GM12801 (cell line): ENCODE results near the gene SCD.

ENCODE experiments used
- TF ChIP-seq, protein P1 (sequence below): IDR thresholded peaks from one replicate; pipeline ENCODE4 v1.5.1; 2011; ENCODE audit warnings: control low read depth; ENCODE audit not compliant: insufficient read length; ENCODE audit errors: extremely low read depth

Gene SCD

DNA sequence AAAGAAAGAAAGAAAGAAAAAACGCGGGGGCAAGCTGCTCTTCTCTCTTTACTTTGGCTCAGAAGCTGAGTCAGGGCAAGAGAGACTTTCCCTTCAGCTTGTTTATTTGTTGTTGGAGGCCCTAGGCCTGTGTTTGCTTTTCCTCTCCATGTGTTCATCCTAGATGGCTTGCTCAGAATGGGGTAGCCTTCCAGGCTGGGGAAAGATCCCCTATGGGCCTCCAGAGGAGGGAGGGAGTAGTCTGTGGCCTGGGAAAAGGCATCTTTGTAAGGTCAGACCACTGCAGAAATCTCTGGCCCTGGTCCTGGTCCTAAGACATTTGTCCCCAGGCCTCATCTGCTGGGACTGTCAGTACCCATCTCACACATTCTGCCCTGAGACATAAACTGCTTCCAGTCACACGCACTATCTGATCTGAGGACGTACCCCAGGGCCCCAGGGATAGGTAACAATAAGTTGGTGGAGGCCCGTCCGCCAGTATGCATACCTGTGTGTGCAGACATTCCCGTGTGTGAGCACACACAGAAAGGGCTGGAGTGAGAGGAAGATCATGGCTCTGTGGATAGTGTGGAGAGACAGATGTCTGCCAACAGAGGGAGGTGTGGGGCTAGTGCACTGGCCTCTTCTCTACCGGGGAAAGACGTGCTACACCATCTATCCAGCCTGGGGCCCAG is 4.9 kb upstream of the SCD start:
- TF ChIP-seq, protein P1, sequence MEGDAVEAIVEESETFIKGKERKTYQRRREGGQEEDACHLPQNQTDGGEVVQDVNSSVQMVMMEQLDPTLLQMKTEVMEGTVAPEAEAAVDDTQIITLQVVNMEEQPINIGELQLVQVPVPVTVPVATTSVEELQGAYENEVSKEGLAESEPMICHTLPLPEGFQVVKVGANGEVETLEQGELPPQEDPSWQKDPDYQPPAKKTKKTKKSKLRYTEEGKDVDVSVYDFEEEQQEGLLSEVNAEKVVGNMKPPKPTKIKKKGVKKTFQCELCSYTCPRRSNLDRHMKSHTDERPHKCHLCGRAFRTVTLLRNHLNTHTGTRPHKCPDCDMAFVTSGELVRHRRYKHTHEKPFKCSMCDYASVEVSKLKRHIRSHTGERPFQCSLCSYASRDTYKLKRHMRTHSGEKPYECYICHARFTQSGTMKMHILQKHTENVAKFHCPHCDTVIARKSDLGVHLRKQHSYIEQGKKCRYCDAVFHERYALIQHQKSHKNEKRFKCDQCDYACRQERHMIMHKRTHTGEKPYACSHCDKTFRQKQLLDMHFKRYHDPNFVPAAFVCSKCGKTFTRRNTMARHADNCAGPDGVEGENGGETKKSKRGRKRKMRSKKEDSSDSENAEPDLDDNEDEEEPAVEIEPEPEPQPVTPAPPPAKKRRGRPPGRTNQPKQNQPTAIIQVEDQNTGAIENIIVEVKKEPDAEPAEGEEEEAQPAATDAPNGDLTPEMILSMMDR = no peak

DNA sequence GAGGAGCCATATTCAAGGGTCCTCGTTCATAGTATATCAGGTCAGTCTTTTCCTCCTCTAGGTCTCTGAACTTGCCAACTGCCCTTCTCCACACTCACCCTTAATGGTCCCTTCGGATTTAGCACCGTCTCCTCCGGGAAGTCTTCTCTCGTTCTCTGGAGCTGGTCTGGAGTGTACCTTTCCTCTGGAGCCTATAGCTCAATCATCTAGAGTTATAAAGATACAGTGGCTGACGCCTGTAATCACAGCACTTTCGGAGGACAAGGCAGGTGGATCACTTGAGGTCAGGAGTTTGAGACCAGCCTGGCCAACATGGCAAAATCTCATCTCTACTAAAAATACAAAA is 4.4 kb upstream of the SCD start:
- TF ChIP-seq, protein P1 = no peak

DNA sequence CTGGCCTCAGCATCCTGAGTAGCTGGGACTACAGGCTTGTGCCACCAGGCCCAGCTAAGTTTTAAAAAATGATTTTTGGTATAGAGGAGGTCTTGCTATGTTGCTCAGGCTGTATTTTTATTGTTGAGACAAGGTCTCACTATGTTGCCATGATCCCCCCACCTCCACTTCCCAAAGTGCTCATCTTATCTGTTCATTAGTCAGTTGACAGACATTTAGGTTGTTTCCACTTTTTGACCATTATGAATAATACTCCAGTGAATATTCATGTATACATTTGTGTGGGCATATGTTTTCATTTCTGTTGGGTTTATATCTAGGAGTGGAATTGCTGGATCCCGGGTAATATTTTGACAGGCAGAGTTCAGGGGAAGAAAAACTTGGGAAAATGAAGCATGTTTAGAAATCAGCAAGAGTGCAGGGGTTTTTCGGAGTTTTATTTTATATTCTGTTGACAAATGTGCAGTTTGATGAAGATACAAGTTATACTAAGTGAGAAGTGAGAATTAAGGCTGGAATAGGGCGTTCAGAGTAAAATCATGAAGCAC is 2.7 kb upstream of the SCD start:
- TF ChIP-seq, protein P1 = no peak

DNA sequence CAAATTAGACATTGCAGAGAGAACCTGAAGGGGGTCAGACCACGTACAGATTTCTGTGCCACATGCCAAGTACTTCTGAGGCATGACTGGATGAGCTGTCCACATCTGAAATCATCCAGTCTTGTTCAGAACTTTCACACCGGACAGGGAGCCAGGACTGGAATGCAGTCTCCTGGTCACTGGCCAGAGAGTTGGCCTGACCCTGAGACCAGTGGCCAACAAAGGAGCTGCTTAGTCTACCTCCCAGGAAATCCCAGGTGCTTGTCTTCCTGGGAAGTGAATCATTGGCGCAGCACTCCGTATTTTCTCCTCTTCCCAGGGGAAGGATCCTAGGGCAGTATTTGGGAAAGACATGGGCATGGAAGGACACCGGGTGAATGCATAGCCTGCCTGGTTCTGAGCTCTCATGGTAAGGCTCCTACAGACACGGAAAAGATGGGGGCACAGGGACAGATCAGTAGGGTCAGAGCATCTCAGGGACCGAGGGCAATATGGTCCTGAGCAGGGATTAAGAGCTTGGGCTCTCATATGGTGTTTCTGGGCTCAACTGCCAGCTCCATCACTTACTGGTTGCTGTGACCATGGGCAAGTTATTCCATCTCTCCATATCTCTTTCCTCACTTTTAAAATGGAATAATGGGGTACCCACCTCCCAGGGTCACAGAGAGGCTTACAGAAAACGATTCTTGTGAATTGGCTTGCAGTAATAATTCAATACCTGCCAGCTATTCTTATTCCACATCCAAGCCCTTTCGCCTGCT is 1.3 kb upstream of the SCD start:
- TF ChIP-seq, protein P1 = no peak

DNA sequence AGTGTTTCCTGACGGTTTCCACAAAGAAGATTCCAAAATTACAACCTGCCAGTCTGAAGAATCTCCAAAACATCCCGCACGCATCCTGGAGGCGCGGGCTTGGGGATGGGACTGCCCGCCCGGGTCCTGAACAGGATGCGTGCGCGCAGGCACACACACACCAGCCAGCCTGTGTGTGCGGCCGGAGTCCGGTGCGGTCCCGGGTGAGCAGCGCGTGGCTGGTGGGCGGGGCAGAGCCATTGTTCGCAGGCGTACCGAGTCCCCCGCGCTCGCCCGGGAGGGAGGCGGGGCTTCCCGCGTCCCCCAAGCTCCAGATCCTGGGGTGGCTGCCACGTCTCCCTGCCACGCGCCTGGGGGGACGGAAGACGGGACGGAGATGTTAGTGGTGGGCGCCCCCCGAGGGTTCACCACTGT is 675 bp upstream of the SCD start:
- TF ChIP-seq, protein P1 = no peak

DNA sequence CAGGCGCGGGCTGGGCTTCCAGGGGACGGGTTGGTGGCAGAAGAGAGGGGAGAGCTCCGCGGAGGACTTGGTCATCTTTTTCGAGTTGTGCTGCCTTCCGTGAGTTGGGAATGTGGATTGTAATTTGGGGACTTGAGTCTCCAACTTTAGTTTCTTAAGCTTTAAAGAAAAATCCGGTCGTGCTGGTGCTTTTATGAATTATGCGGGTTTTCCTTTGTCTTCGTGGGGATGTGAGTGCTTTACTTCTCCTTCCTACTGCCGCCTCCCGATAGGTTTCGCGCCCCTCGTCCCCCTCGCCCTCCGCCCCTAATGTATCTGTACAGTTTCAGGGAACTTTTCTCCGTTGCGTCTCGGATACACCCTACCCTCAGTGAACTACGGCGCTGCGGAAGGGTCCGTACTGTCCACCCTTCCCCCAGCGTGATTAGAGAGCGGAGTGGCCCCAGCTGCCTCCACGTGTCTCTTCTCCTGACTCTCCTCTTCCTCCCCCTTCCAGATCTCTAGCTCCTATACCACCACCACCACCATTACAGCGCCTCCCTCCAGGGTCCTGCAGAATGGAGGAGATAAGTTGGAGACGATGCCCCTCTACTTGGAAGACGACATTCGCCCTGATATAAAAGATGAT is 649 bp downstream of the SCD start:
- TF ChIP-seq, protein P1 = no peak

DNA sequence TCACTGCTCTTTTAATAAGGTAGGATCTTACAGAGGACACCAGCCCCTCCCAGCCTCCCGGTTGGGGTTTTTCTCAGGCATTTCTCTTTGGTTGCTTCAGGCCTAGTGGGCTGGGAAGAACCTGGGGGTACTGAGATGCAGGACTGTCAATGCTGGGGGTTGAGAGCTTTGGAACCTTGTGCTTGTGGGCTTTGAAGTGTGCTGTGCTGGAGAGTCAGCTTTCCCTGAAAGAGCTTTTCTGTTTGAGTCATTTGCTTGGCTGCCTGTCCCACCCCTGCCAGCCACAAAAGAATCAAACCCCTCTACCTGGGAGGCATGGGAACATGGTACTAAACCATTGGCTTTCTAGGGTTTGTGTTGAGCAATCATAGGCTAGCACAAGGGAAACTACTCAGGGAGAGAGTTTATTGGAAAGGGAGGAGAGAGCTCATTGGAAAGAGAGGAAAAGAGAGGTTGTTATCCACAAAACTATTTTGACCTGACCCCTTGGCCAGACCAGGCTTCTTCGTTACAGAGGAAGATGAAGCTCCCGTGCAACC is 1.4 kb downstream of the SCD start:
- TF ChIP-seq, protein P1 = no peak
